Activated CD4-positive, CD25-positive, alpha-beta regulatory T cell treated with anti-CD3 and anti-CD28 coated beads, Interleukin-2, amount 50 U/mL, for 24 hours (primary cell): Measurements from ENCODE around the gene CACNA2D4.

Source experiments
- ATAC-seq, 2 donors: fragments of 150-1000 bp; cut with Tn5 transposase; one replicate each; pipeline ENCODE4 v1.10.0; 2021; ENCODE audit warnings: mild to moderate bottlenecking in 1 of 2, moderate library complexity in 1 of 2

The CACNA2D4 gene

GRCh38 chr12:1933342-1934051 lies 15.0 kb upstream of the CACNA2D4 start:
- ATAC-seq = no peak

- no peak for ATAC-seq
Observed at GRCh38 chr12:1932264-1932777, 13.9 kb upstream of the CACNA2D4 start.

GRCh38 chr12:1931642-1932041 lies 13.2 kb upstream of the CACNA2D4 start:
- ATAC-seq = no peak

GRCh38 chr12:1930803-1931597 lies 12.5 kb upstream of the CACNA2D4 start:
- no peak for ATAC-seq

- ATAC-seq = no peak
Observed at GRCh38 chr12:1929985-1930802, 11.7 kb upstream of the CACNA2D4 start.

GRCh38 chr12:1929241-1929984 lies 11.0 kb upstream of the CACNA2D4 start:
- ATAC-seq = no peak

GRCh38 chr12:1928439-1929121 lies 10.1 kb upstream of the CACNA2D4 start:
- ATAC-seq = no peak

GRCh38 chr12:1927751-1928351 lies 9.4 kb upstream of the CACNA2D4 start:
- ATAC-seq = no peak

GRCh38 chr12:1927051-1927680 lies 8.7 kb upstream of the CACNA2D4 start:
- ATAC-seq = no peak

- ATAC-seq = no peak
Observed at GRCh38 chr12:1926251-1926657, 7.8 kb upstream of the CACNA2D4 start.

GRCh38 chr12:1925684-1926006 lies 7.2 kb upstream of the CACNA2D4 start:
- ATAC-seq = no peak

- no peak for ATAC-seq
Observed at GRCh38 chr12:1924996-1925683, 6.7 kb upstream of the CACNA2D4 start.

- no peak for ATAC-seq
Observed at GRCh38 chr12:1922985-1923384, 4.5 kb upstream of the CACNA2D4 start.

- no peak for ATAC-seq
Observed at GRCh38 chr12:1922075-1922709, 3.7 kb upstream of the CACNA2D4 start.

GRCh38 chr12:1920971-1921370 lies 2.5 kb upstream of the CACNA2D4 start:
- ATAC-seq = no peak

- ATAC-seq = no peak
Observed at GRCh38 chr12:1920436-1920835, 2.0 kb upstream of the CACNA2D4 start.

GRCh38 chr12:1919763-1920162 lies 1.3 kb upstream of the CACNA2D4 start:
- ATAC-seq = no peak

- ATAC-seq = no peak
Observed at GRCh38 chr12:1919284-1919683, 832 bp upstream of the CACNA2D4 start.

GRCh38 chr12:1918884-1919236 lies 408 bp upstream of the CACNA2D4 start:
- ATAC-seq = no peak
